Stimulated activated CD4-positive, alpha-beta T cell treated with anti-CD3 and anti-CD28 coated beads, Interleukin-1b, Interleukin-23, amount 100 ng/mL, for 48 hours (primary cell): ENCODE measurements around the gene TMEM269.

ENCODE experiments used
- DNase-seq: peaks from one replicate; pipeline ENCODE4 v3.0.0-alpha.2; 2020

Gene TMEM269

GRCh38 chr1:42825036-42825851 is 40.5 kb downstream of the TMEM269 start:
- DNase-seq = no peak

GRCh38 chr1:42830631-42831030 is 45.8 kb downstream of the TMEM269 start:
- DNase-seq = no peak

- DNase-seq = no peak
Observed at GRCh38 chr1:42831273-42831672, 46.5 kb downstream of the TMEM269 start.

GRCh38 chr1:42832641-42833240 is 48.0 kb downstream of the TMEM269 start:
- DNase-seq = no peak

GRCh38 chr1:42833981-42834380 is 49.2 kb downstream of the TMEM269 start:
- DNase-seq = no peak

- DNase-seq = no peak
Observed at GRCh38 chr1:42834803-42835202, 50.0 kb downstream of the TMEM269 start.

GRCh38 chr1:42835422-42835821 is 50.6 kb downstream of the TMEM269 start:
- no peak for DNase-seq

- no peak for DNase-seq
Observed at GRCh38 chr1:42837709-42838108, 52.9 kb downstream of the TMEM269 start.

- no peak for DNase-seq
Observed at GRCh38 chr1:42838482-42839190, 53.8 kb downstream of the TMEM269 start.

- no peak for DNase-seq
Observed at GRCh38 chr1:42841010-42841409, 56.2 kb downstream of the TMEM269 start.

GRCh38 chr1:42841440-42842147 is 56.8 kb downstream of the TMEM269 start:
- DNase-seq = no peak

- no peak for DNase-seq
Observed at GRCh38 chr1:42844592-42845140, 59.9 kb downstream of the TMEM269 start.

GRCh38 chr1:42845193-42845592 is 60.4 kb downstream of the TMEM269 start:
- no peak for DNase-seq

- DNase-seq = no peak
Observed at GRCh38 chr1:42845866-42846256, 61.1 kb downstream of the TMEM269 start.

- peak; percentile 92 for DNase-seq
Observed at GRCh38 chr1:42846257-42847110, 61.7 kb downstream of the TMEM269 start, which contains the start of gene ZNF691. TSS of gene ZNF691 (plus strand) at chr1:42846613. CDS start at chr1:42849659, 3,046 bp downstream.

- no peak for DNase-seq
Observed at GRCh38 chr1:42847111-42847595, 62.4 kb downstream of the TMEM269 start.

GRCh38 chr1:42847721-42848460 is 63.1 kb downstream of the TMEM269 start:
- peak; percentile 10 for DNase-seq

GRCh38 chr1:42848823-42849537 is 64.2 kb downstream of the TMEM269 start:
- no peak for DNase-seq

- no peak for DNase-seq
Observed at GRCh38 chr1:42849944-42850343, 65.2 kb downstream of the TMEM269 start.
